ENCODE data around the gene CCBE1. TPM values are rescaled to one million over a fixed set of nuclear protein-coding genes. Genes with fewer than 3 reads are reported as not detected.

CCBE1 gene
- polyA plus RNA-seq, 2 of the 4 experiments (the other 2 are of a cell fraction), result 3.0 to 9.9 TPM

- TF ChIP-seq CTCF (IDR thresholded peaks at IDR 0.05) (no peak), GATA3 (IDR thresholded peaks at IDR 0.05; ENCODE audit: borderline replicate concordance) (no peak), TP53 (CRISPR knock-in tag; IDR thresholded peaks at IDR 0.05) (no peak), ATOH8 (CRISPR knock-in tag; IDR thresholded peaks at IDR 0.05; ENCODE audit: low read depth) (no peak), POLR2A (IDR thresholded peaks at IDR 0.05; ENCODE audit: low read length) (no peak), NR3C1 (IDR thresholded peaks at IDR 0.05) (no peak), KDM1A (IDR thresholded peaks at IDR 0.05; ENCODE audit: low read depth) (no peak), BCL3 (IDR thresholded peaks at IDR 0.05) (no peak), CBX8 (IDR thresholded peaks at IDR 0.05) (no peak), HMGXB4 (CRISPR knock-in tag; IDR thresholded peaks at IDR 0.05; ENCODE audit: borderline replicate concordance) (no peak), ZFP36 (IDR thresholded peaks at IDR 0.05; ENCODE audit: borderline replicate concordance, partially characterized antibody) (no peak)
Observed at GRCh38 chr18:59658941-59659340, 38.3 kb downstream of the CCBE1 start (continued).

GRCh38 chr18:59657012-59657411 lies 40.2 kb downstream of the CCBE1 start:
- no peak overlapping the region for H3K27ac ChIP-seq
- no peak for TF ChIP-seq ZSCAN20 (CRISPR knock-in tag; IDR thresholded peaks at IDR 0.05)
- no peak for TF ChIP-seq BCL3 (IDR thresholded peaks at IDR 0.05)
- TF ChIP-seq JUNB (IDR thresholded peaks at IDR 0.05), result no peak
- TF ChIP-seq USF2 (IDR thresholded peaks at IDR 0.05), result no peak
- no peak for TF ChIP-seq CTCF (IDR thresholded peaks at IDR 0.05)
- no peak for TF ChIP-seq ELK1 (IDR thresholded peaks at IDR 0.05; ENCODE audit: low read depth, low read length)
- no peak for TF ChIP-seq RCOR1 (IDR thresholded peaks at IDR 0.05; ENCODE audit: low read depth, low read length)
- no peak for TF ChIP-seq GATA3 (IDR thresholded peaks at IDR 0.05; ENCODE audit: borderline replicate concordance)
- no peak for TF ChIP-seq MAX (IDR thresholded peaks at IDR 0.05)
- no peak for TF ChIP-seq SMC3 (IDR thresholded peaks at IDR 0.05)
- no peak for TF ChIP-seq EHMT2 (IDR thresholded peaks at IDR 0.05; ENCODE audit: low read depth)
- TF ChIP-seq POLR2A (IDR thresholded peaks at IDR 0.05; ENCODE audit: low read length), result no peak
- TF ChIP-seq KDM5A (IDR thresholded peaks at IDR 0.05), result no peak
- TF ChIP-seq FOXS1 (CRISPR knock-in tag; IDR thresholded peaks at IDR 0.05), result no peak
- TF ChIP-seq CHD2 (IDR thresholded peaks at IDR 0.05; ENCODE audit: low read length, partially characterized antibody), result no peak
- no peak for TF ChIP-seq HOXA7 (CRISPR knock-in tag; IDR thresholded peaks at IDR 0.05)
- TF ChIP-seq FOSB (CRISPR knock-in tag; IDR thresholded peaks at IDR 0.05), result no peak
- no peak for TF ChIP-seq RNF2 (IDR thresholded peaks at IDR 0.05; ENCODE audit: borderline replicate concordance, low read depth)
- peaks cover 4% of the 10 kb centered on the region; the same call in 1 of the 3 replicates for H3K4me1 ChIP-seq
- no peak for ATAC-seq
- FAIRE-seq, result no peak
- H3K4me2 ChIP-seq, result no peak overlapping the region
- no peak for DNase-seq (ENCODE audit: low read depth in 1 of 2, low spot score in 1 of 2)
- CTCF ChIA-PET, result no interaction called here
- H3K4me3 ChIP-seq, result no peak overlapping the region
- 74% methylated on average over 5 of the region's 5 CpGs for WGBS (ENCODE audit: missing lambda C conversion rate)
- H3K9me3 ChIP-seq, result no peaks in the 10 kb centered on the region
- POLR2A ChIA-PET, result no interaction called here
